Nephron (organoid): ENCODE measurements around the gene SH3GL1.

Experiments used
- H3K27ac Mint-ChIP-seq, 3 experiments: 2 replicates each; pipeline ENCODE4 v1.8.0; 2020; ENCODE audit warnings: mixed read lengths in 3 of 3, mild to moderate bottlenecking in 2 of 3, moderate library complexity in 1 of 3
- H3K27me3 Mint-ChIP-seq: 2 replicates; pipeline ENCODE4 v1.8.0; 2021; ENCODE audit warnings: low read depth, mild to moderate bottlenecking, moderate library complexity, mixed read lengths
- H3K36me3 Mint-ChIP-seq: 2 replicates; pipeline ENCODE4 v1.8.0; 2020; ENCODE audit warnings: low read depth, mixed read lengths
- H3K4me1 Mint-ChIP-seq: 2 replicates; pipeline ENCODE4 v1.8.0; 2020; ENCODE audit warnings: mixed read lengths
- H3K4me3 Mint-ChIP-seq, 3 experiments: 2 replicates each; pipeline ENCODE4 v1.8.0; 2020; ENCODE audit warnings: mild to moderate bottlenecking in 3 of 3, mixed read lengths in 3 of 3, moderate library complexity in 2 of 3
- H3K9me3 Mint-ChIP-seq: 2 replicates; pipeline ENCODE4 v1.8.0; 2020; ENCODE audit warnings: mixed read lengths
- CTCF ChIP-seq, 3 experiments: fragments of 200-600 bp; sonication (generic); IDR thresholded peaks; one replicate each; pipeline ENCODE4 v1.5.0; 2021; ENCODE audit warnings: antibody characterized with exemption in 3 of 3; ENCODE audit not compliant: unreplicated experiment in 3 of 3

Gene SH3GL1

GRCh38 chr19:4401769-4402170, 1.4 kb upstream of the SH3GL1 start:
- Mint-ChIP-seq H3K4me1 (peaks cover 43% of the 10 kb centered on the region), H3K27ac (peak overlapping the region; percentile 78 to 93 (median 90)), H3K27me3 (no peaks in the 10 kb centered on the region), H3K4me3 (peak overlapping the region; percentile 87 to 88 (median 87)), H3K36me3 (peaks cover 6% of the 10 kb centered on the region), H3K9me3 (no peaks in the 10 kb centered on the region)
- TF ChIP-seq CTCF (IDR thresholded peaks at IDR 0.05; ENCODE audit: unreplicated experiment in 3 of 3), result no peak

GRCh38 chr19:4399812-4400134, 574 bp downstream of the SH3GL1 start:
- peaks cover 51% of the 10 kb centered on the region for H3K4me1 Mint-ChIP-seq
- H3K9me3 Mint-ChIP-seq, result no peaks in the 10 kb centered on the region
- TF ChIP-seq CTCF (IDR thresholded peaks at IDR 0.05; ENCODE audit: unreplicated experiment in 3 of 3), result no peak
- peak overlapping the region; percentile 92 to 95 (median 95) for H3K4me3 Mint-ChIP-seq
- H3K36me3 Mint-ChIP-seq, result peaks cover 14% of the 10 kb centered on the region
- H3K27ac Mint-ChIP-seq, result peak overlapping the region; percentile 76 to 89 (median 88)
- no peaks in the 10 kb centered on the region for H3K27me3 Mint-ChIP-seq

- H3K36me3 Mint-ChIP-seq, result peaks cover 17% of the 10 kb centered on the region
- no peaks in the 10 kb centered on the region for H3K27me3 Mint-ChIP-seq
- H3K9me3 Mint-ChIP-seq, result no peaks in the 10 kb centered on the region
- no peak for TF ChIP-seq CTCF (IDR thresholded peaks at IDR 0.05; ENCODE audit: unreplicated experiment in 3 of 3)
- peak overlapping the region in 2 of 3 experiments; percentile 9 to 34 for H3K27ac Mint-ChIP-seq
- H3K4me3 Mint-ChIP-seq, result peak overlapping the region; percentile 29 to 79 (median 43)
- peaks cover 54% of the 10 kb centered on the region for H3K4me1 Mint-ChIP-seq
These were observed 3.2 kb downstream of the SH3GL1 start for GRCh38 chr19:4396949-4397783.

- TF ChIP-seq CTCF (IDR thresholded peaks at IDR 0.05; ENCODE audit: unreplicated experiment in 3 of 3), result no peak
- Mint-ChIP-seq H3K9me3 (no peaks in the 10 kb centered on the region), H3K36me3 (peaks cover 17% of the 10 kb centered on the region), H3K4me3 (peak overlapping the region; percentile 2 to 32 (median 8)), H3K27me3 (no peaks in the 10 kb centered on the region), H3K27ac (peak overlapping the region; percentile 53 to 82 (median 71)), H3K4me1 (peaks cover 64% of the 10 kb centered on the region)
These were observed 6.3 kb downstream of the SH3GL1 start for GRCh38 chr19:4393947-4394590.

GRCh38 chr19:4391701-4392483, 8.5 kb downstream of the SH3GL1 start:
- TF ChIP-seq CTCF (IDR thresholded peaks at IDR 0.05; ENCODE audit: unreplicated experiment in 3 of 3), result no peak
- Mint-ChIP-seq H3K27ac (peak overlapping the region; percentile 87 to 96 (median 95)), H3K4me3 (peak overlapping the region in 2 of 3 experiments; percentile 12 to 19)

More at GRCh38 chr19:4391701-4392483, 8.5 kb downstream of the SH3GL1 start:
- H3K9me3 Mint-ChIP-seq, result no peaks in the 10 kb centered on the region
- H3K4me1 Mint-ChIP-seq, result peaks cover 66% of the 10 kb centered on the region
- peaks cover 15% of the 10 kb centered on the region for H3K36me3 Mint-ChIP-seq
- H3K27me3 Mint-ChIP-seq, result no peaks in the 10 kb centered on the region
